IPS DF 4.7 (cell line): ENCODE results near the gene NEDD4L.

Experiments
- DNase-seq: peaks from one replicate; pipeline ENCODE4 v3.0.0-alpha.2; 2013; ENCODE audit warnings: low spot score; ENCODE audit errors: extremely low read depth

Gene NEDD4L

GRCh38 chr18:58208207-58208932, 164.3 kb downstream of the NEDD4L start:
- DNase-seq, result no peak

- no peak for DNase-seq
Measured at GRCh38 chr18:58209326-58209725, 165.3 kb downstream of the NEDD4L start.

- no peak for DNase-seq
Measured at GRCh38 chr18:58211510-58211909, 167.5 kb downstream of the NEDD4L start.

- no peak for DNase-seq
Measured at GRCh38 chr18:58212274-58212673, 168.2 kb downstream of the NEDD4L start.

- no peak for DNase-seq
Measured at GRCh38 chr18:58213440-58213839, 169.4 kb downstream of the NEDD4L start.

- no peak for DNase-seq
Measured at GRCh38 chr18:58215011-58215410, 171.0 kb downstream of the NEDD4L start.

GRCh38 chr18:58216071-58216481, 172.1 kb downstream of the NEDD4L start:
- DNase-seq, result no peak

- DNase-seq, result no peak
Measured at GRCh38 chr18:58217052-58217451, 173.0 kb downstream of the NEDD4L start.

- no peak for DNase-seq
Measured at GRCh38 chr18:58218117-58218516, 174.1 kb downstream of the NEDD4L start.

GRCh38 chr18:58221060-58221725, 177.2 kb downstream of the NEDD4L start:
- no peak for DNase-seq

GRCh38 chr18:58222432-58223125, 178.6 kb downstream of the NEDD4L start:
- DNase-seq, result no peak

GRCh38 chr18:58223717-58224424, 179.8 kb downstream of the NEDD4L start:
- no peak for DNase-seq

- no peak for DNase-seq
Measured at GRCh38 chr18:58224425-58224750, 180.4 kb downstream of the NEDD4L start.

- DNase-seq, result no peak
Measured at GRCh38 chr18:58225101-58225500, 181.1 kb downstream of the NEDD4L start.

- DNase-seq, result no peak
Measured at GRCh38 chr18:58226429-58226828, 182.4 kb downstream of the NEDD4L start.

GRCh38 chr18:58227361-58227930, 183.4 kb downstream of the NEDD4L start:
- no peak for DNase-seq

- no peak for DNase-seq
Measured at GRCh38 chr18:58228176-58228575, 184.2 kb downstream of the NEDD4L start.

- no peak for DNase-seq
Measured at GRCh38 chr18:58228762-58229161, 184.7 kb downstream of the NEDD4L start.

GRCh38 chr18:58229162-58229561, 185.1 kb downstream of the NEDD4L start:
- DNase-seq, result no peak

- DNase-seq, result no peak
Measured at GRCh38 chr18:58230438-58231179, 186.6 kb downstream of the NEDD4L start.

- no peak for DNase-seq
Measured at GRCh38 chr18:58231930-58232329, 187.9 kb downstream of the NEDD4L start.
